ENCODE data around the gene NYNRIN. TPM values are rescaled to one million over a fixed set of nuclear protein-coding genes. Genes with fewer than 3 reads are reported as not detected.

The NYNRIN gene
- total and polyA plus RNA-seq, 2 of the 8 experiments (the other 6 are each of a cell fraction or from before 2014, with no cell fraction given), result 15.2 to 18.3 TPM

Small RNAs within 50 kb of the gene (small RNA-seq; reads per million reads assigned to genes)
- not detected for gene RF00026 (ENCODE audit: insufficient read depth)

Other genes with a start within 250 kb of the NYNRIN start
- 11.1 and 11.4 TPM in 2 replicates for gene IRF9, start 237.7 kb upstream of the NYNRIN start, total RNA-seq (2021; fragmentation: NEBNext Ultra II Directional; extraction: Animal tissue kit (Norgen Biotek cat#: 25700))
- 13.2 and 13.3 TPM in 2 replicates for gene IRF9, start 237.7 kb upstream of the NYNRIN start, polyA plus RNA-seq (2011; rRNA removed)
- gene REC8, start 226.9 kb upstream of the NYNRIN start, total RNA-seq (2021; fragmentation: NEBNext Ultra II Directional; extraction: Animal tissue kit (Norgen Biotek cat#: 25700)), result 25.8 and 28.5 TPM in 2 replicates
- gene REC8, start 226.9 kb upstream of the NYNRIN start, polyA plus RNA-seq (2011; rRNA removed), result 9.8 and 19.1 TPM in 2 replicates
- 108 and 109 TPM in 2 replicates for gene IPO4, start 210.2 kb upstream of the NYNRIN start, total RNA-seq (2021; fragmentation: NEBNext Ultra II Directional; extraction: Animal tissue kit (Norgen Biotek cat#: 25700))
- 55.5 and 80.6 TPM in 2 replicates for gene IPO4, start 210.2 kb upstream of the NYNRIN start, polyA plus RNA-seq (2011; rRNA removed)
- 22.2 and 25.3 TPM in 2 replicates for gene TM9SF1, start 203.6 kb upstream of the NYNRIN start, total RNA-seq (2021; fragmentation: NEBNext Ultra II Directional; extraction: Animal tissue kit (Norgen Biotek cat#: 25700))
- gene TM9SF1, start 203.6 kb upstream of the NYNRIN start, polyA plus RNA-seq (2011; rRNA removed), result 24.6 and 29.2 TPM in 2 replicates
- gene TSSK4, start 193.3 kb upstream of the NYNRIN start, total RNA-seq (2021; fragmentation: NEBNext Ultra II Directional; extraction: Animal tissue kit (Norgen Biotek cat#: 25700)), result 0.28 TPM in 1 of 2 replicates, not detected in the other
- gene TSSK4, start 193.3 kb upstream of the NYNRIN start, polyA plus RNA-seq (2011; rRNA removed), result 0.05 TPM in 1 of 2 replicates, not detected in the other
- gene CHMP4A, start 185.5 kb upstream of the NYNRIN start, total RNA-seq (2021; fragmentation: NEBNext Ultra II Directional; extraction: Animal tissue kit (Norgen Biotek cat#: 25700)), result 32.9 and 36.4 TPM in 2 replicates
- 23.4 and 37.6 TPM in 2 replicates for gene CHMP4A, start 185.5 kb upstream of the NYNRIN start, polyA plus RNA-seq (2011; rRNA removed)
- 14.3 and 17.7 TPM in 2 replicates for gene MDP1, start 182.9 kb upstream of the NYNRIN start, total RNA-seq (2021; fragmentation: NEBNext Ultra II Directional; extraction: Animal tissue kit (Norgen Biotek cat#: 25700))
- 25.3 and 32.2 TPM in 2 replicates for gene MDP1, start 182.9 kb upstream of the NYNRIN start, polyA plus RNA-seq (2011; rRNA removed)
- gene NEDD8, start 166.6 kb upstream of the NYNRIN start, total RNA-seq (2021; fragmentation: NEBNext Ultra II Directional; extraction: Animal tissue kit (Norgen Biotek cat#: 25700)), result 241 and 253 TPM in 2 replicates
- gene NEDD8, start 166.6 kb upstream of the NYNRIN start, polyA plus RNA-seq (2011; rRNA removed), result 196 and 317 TPM in 2 replicates
- 85.3 and 88.3 TPM in 2 replicates for gene GMPR2, start 166.1 kb upstream of the NYNRIN start, total RNA-seq (2021; fragmentation: NEBNext Ultra II Directional; extraction: Animal tissue kit (Norgen Biotek cat#: 25700))
- gene GMPR2, start 166.1 kb upstream of the NYNRIN start, polyA plus RNA-seq (2011; rRNA removed), result 52.9 and 61.6 TPM in 2 replicates
- 31.0 and 36.7 TPM in 2 replicates for gene TINF2, start 156.4 kb upstream of the NYNRIN start, total RNA-seq (2021; fragmentation: NEBNext Ultra II Directional; extraction: Animal tissue kit (Norgen Biotek cat#: 25700))
- 23.5 and 31.7 TPM in 2 replicates for gene TINF2, start 156.4 kb upstream of the NYNRIN start, polyA plus RNA-seq (2011; rRNA removed)
- gene TGM1, start 135.8 kb upstream of the NYNRIN start, total RNA-seq (2021; fragmentation: NEBNext Ultra II Directional; extraction: Animal tissue kit (Norgen Biotek cat#: 25700)), result 2.0 and 2.2 TPM in 2 replicates
- 1.8 and 4.1 TPM in 2 replicates for gene TGM1, start 135.8 kb upstream of the NYNRIN start, polyA plus RNA-seq (2011; rRNA removed)
- gene RABGGTA, start 127.4 kb upstream of the NYNRIN start, total RNA-seq (2021; fragmentation: NEBNext Ultra II Directional; extraction: Animal tissue kit (Norgen Biotek cat#: 25700)), result 16.0 and 16.9 TPM in 2 replicates
- 49.8 and 65.1 TPM in 2 replicates for gene RABGGTA, start 127.4 kb upstream of the NYNRIN start, polyA plus RNA-seq (2011; rRNA removed)
- 8.8 and 13.4 TPM in 2 replicates for gene DHRS1, start 99.2 kb upstream of the NYNRIN start, total RNA-seq (2021; fragmentation: NEBNext Ultra II Directional; extraction: Animal tissue kit (Norgen Biotek cat#: 25700))
- 31.7 and 40.2 TPM in 2 replicates for gene DHRS1, start 99.2 kb upstream of the NYNRIN start, polyA plus RNA-seq (2011; rRNA removed)
- 34.8 and 39.3 TPM in 2 replicates for gene NOP9, start 99.2 kb upstream of the NYNRIN start, total RNA-seq (2021; fragmentation: NEBNext Ultra II Directional; extraction: Animal tissue kit (Norgen Biotek cat#: 25700))
- gene NOP9, start 99.2 kb upstream of the NYNRIN start, polyA plus RNA-seq (2011; rRNA removed), result 17.8 and 22.4 TPM in 2 replicates
- not detected in 2 replicates for gene CIDEB, start 91.0 kb upstream of the NYNRIN start, total RNA-seq (2021; fragmentation: NEBNext Ultra II Directional; extraction: Animal tissue kit (Norgen Biotek cat#: 25700))
- gene CIDEB, start 91.0 kb upstream of the NYNRIN start, polyA plus RNA-seq (2011; rRNA removed), result 0.09 and 0.11 TPM in 2 replicates
- gene LTB4R2, start 88.9 kb upstream of the NYNRIN start, total RNA-seq (2021; fragmentation: NEBNext Ultra II Directional; extraction: Animal tissue kit (Norgen Biotek cat#: 25700)), result 6.7 and 7.0 TPM in 2 replicates
- gene LTB4R2, start 88.9 kb upstream of the NYNRIN start, polyA plus RNA-seq (2011; rRNA removed), result 5.3 and 9.8 TPM in 2 replicates
- 4.1 and 6.8 TPM in 2 replicates for gene LTB4R, start 87.5 kb upstream of the NYNRIN start, total RNA-seq (2021; fragmentation: NEBNext Ultra II Directional; extraction: Animal tissue kit (Norgen Biotek cat#: 25700))
- gene LTB4R, start 87.5 kb upstream of the NYNRIN start, polyA plus RNA-seq (2011; rRNA removed), result 6.7 and 9.7 TPM in 2 replicates
- gene ADCY4, start 63.9 kb upstream of the NYNRIN start, total RNA-seq (2021; fragmentation: NEBNext Ultra II Directional; extraction: Animal tissue kit (Norgen Biotek cat#: 25700)), result 0.35 and 0.69 TPM in 2 replicates
- gene ADCY4, start 63.9 kb upstream of the NYNRIN start, polyA plus RNA-seq (2011; rRNA removed), result 0.27 and 0.57 TPM in 2 replicates
- gene RIPK3, start 59.0 kb upstream of the NYNRIN start, total RNA-seq (2021; fragmentation: NEBNext Ultra II Directional; extraction: Animal tissue kit (Norgen Biotek cat#: 25700)), result 0.39 and 0.55 TPM in 2 replicates
- gene RIPK3, start 59.0 kb upstream of the NYNRIN start, polyA plus RNA-seq (2011; rRNA removed), result 0.20 and 0.24 TPM in 2 replicates
- gene NFATC4, start 30.8 kb upstream of the NYNRIN start, total RNA-seq (2021; fragmentation: NEBNext Ultra II Directional; extraction: Animal tissue kit (Norgen Biotek cat#: 25700)), result 47.3 and 51.2 TPM in 2 replicates
- 50.3 and 78.9 TPM in 2 replicates for gene NFATC4, start 30.8 kb upstream of the NYNRIN start, polyA plus RNA-seq (2011; rRNA removed)
- gene CBLN3, start 30.7 kb downstream of the NYNRIN start, total RNA-seq (2021; fragmentation: NEBNext Ultra II Directional; extraction: Animal tissue kit (Norgen Biotek cat#: 25700)), result 0.52 and 0.54 TPM in 2 replicates
- gene CBLN3, start 30.7 kb downstream of the NYNRIN start, polyA plus RNA-seq (2011; rRNA removed), result 0.72 and 1.00 TPM in 2 replicates
- gene KHNYN, start 31.0 kb downstream of the NYNRIN start, total RNA-seq (2021; fragmentation: NEBNext Ultra II Directional; extraction: Animal tissue kit (Norgen Biotek cat#: 25700)), result 22.1 and 22.3 TPM in 2 replicates
- 7.6 and 9.2 TPM in 2 replicates for gene KHNYN, start 31.0 kb downstream of the NYNRIN start, polyA plus RNA-seq (2011; rRNA removed)
- gene SDR39U1, start 43.8 kb downstream of the NYNRIN start, total RNA-seq (2021; fragmentation: NEBNext Ultra II Directional; extraction: Animal tissue kit (Norgen Biotek cat#: 25700)), result 45.2 and 46.7 TPM in 2 replicates
- 98.8 and 104 TPM in 2 replicates for gene SDR39U1, start 43.8 kb downstream of the NYNRIN start, polyA plus RNA-seq (2011; rRNA removed)
- gene CMA1, start 109.3 kb downstream of the NYNRIN start, total RNA-seq (2021; fragmentation: NEBNext Ultra II Directional; extraction: Animal tissue kit (Norgen Biotek cat#: 25700)), result not detected in 2 replicates
- not detected in 2 replicates for gene CMA1, start 109.3 kb downstream of the NYNRIN start, polyA plus RNA-seq (2011; rRNA removed)
- not detected in 2 replicates for gene CTSG, start 177.2 kb downstream of the NYNRIN start, total RNA-seq (2021; fragmentation: NEBNext Ultra II Directional; extraction: Animal tissue kit (Norgen Biotek cat#: 25700))
- gene CTSG, start 177.2 kb downstream of the NYNRIN start, polyA plus RNA-seq (2011; rRNA removed), result not detected in 2 replicates
- gene GZMH, start 210.7 kb downstream of the NYNRIN start, total RNA-seq (2021; fragmentation: NEBNext Ultra II Directional; extraction: Animal tissue kit (Norgen Biotek cat#: 25700)), result not detected in 2 replicates
- gene GZMH, start 210.7 kb downstream of the NYNRIN start, polyA plus RNA-seq (2011; rRNA removed), result not detected in 2 replicates
- gene GZMB, start 235.2 kb downstream of the NYNRIN start, total RNA-seq (2021; fragmentation: NEBNext Ultra II Directional; extraction: Animal tissue kit (Norgen Biotek cat#: 25700)), result not detected in 2 replicates
- not detected in 2 replicates for gene GZMB, start 235.2 kb downstream of the NYNRIN start, polyA plus RNA-seq (2011; rRNA removed)

Data from H1 (cell line).